Pancreas (tissue), 10 donors: ENCODE data around the gene MCRIP2. TPM values are rescaled to one million over a fixed set of nuclear protein-coding genes. Genes with fewer than 3 reads are reported as not detected.

Source experiments
- ATAC-seq, 4 donors: fragments of 200-7000 bp; cut with Tn5 transposase; one replicate each; pipeline versions ENCODE4 v1.8.0 to v1.9.1; 2020; ENCODE audit warnings: mild to moderate bottlenecking in 4 of 4, moderate library complexity in 4 of 4
- DNase-seq, 6 donors: peaks; one replicate each; pipeline ENCODE4 v3.0.0-alpha.2; 2020
- FAIRE-seq: peaks from 2 replicates; lab custom pipeline; 2012; peaks lifted over from hg19 to GRCh38; lab: Jason Lieb, UNC
- H3K27ac ChIP-seq, 4 donors: fragments of 200-600 bp; sonication (generic); 1 replicate in 3 of 4; 2 replicates in 1 of 4; pipeline versions ENCODE4 v1.5.0 to v1.8.0; 2020
- H3K27me3 ChIP-seq, 4 donors: fragments of 200-600 bp; one replicate each; pipeline ENCODE4 v1.8.0; 2021
- H3K36me3 ChIP-seq, 3 donors: fragments of 200-600 bp; sonication (generic) in 1 of 3; one replicate each; pipeline versions ENCODE4 v1.5.0 to v1.8.0; 2020 to 2021
- H3K4me1 ChIP-seq, 3 donors: fragments of 200-600 bp; one replicate each; pipeline ENCODE4 v1.8.0; 2021
- H3K4me3 ChIP-seq, 4 donors: fragments of 200-600 bp; sonication (generic) in 2 of 4; one replicate each; pipeline versions ENCODE4 v1.5.0 to v1.8.0; 2020 to 2021
- H3K9me3 ChIP-seq, 4 donors: fragments of 200-600 bp; one replicate each; pipeline ENCODE4 v1.8.0; 2021
- WGBS, 2 donors: extraction: QIAGEN DNeasy Blood & Tissue Kit; methylation state at CpG; one replicate each; pipeline ENCODE4 v1.1.7; 2013; 5-methylcytosine and 5-hydroxymethylcytosine counted together
- intact Hi-C, 3 donors: fragments of 100-400 bp; cut with DNase I; formaldehyde crosslinking; loops; one replicate each; pipeline versions ENCODE4 v1.11.1 to v1.14.2; 2022
- polyA plus RNA-seq, 2 donors: library from polyadenylated mRNA; stranded (reverse); fragments of 200-250 nt; gene quantifications; one replicate each; pipeline ENCODE4 v1.2.3, GENCODE V29; 2013
- total RNA-seq, 6 donors: library from RNA; stranded (reverse); fragmentation: NEBNext Ultra II Directional in 4 of 6; extraction: Animal tissue kit (Norgen Biotek cat#: 25700) in 4 of 6; gene quantifications; one replicate each; pipeline versions ENCODE4 v1.2.1 to v1.2.4, GENCODE V29; 2021 to 2023
- TF ChIP-seq, protein P1 (sequence below), 4 donors: fragments of 200-600 bp; sonication (generic) in 3 of 4; IDR thresholded peaks; one replicate each; pipeline versions ENCODE4 v1.5.0 to v1.8.0; 2021; ENCODE audit warnings: antibody characterized with exemption in 4 of 4
- donor health status: healthy with polysubstance abuse.
- donor health status: DM: no; HTN: no; CAD: no; lungs with moderate emphysema.
- donor health status: DM: no; HTN: no; CAD: no.
- donor health status: control.
- donor health status: control.
- donor health status: Bipolar disorder and iron deficiency.
- donor health status: DM: yes; HTN: yes; CAD: no.
- donor health status: DM: no; HTN: no; CAD: no.
- donor health status: DM: no; HTN: no; CAD: no.
- donor health status: DM: yes; HTN: yes; CAD: no.

The MCRIP2 gene
- total and polyA plus RNA-seq, 8 donors: 19.0 to 89.3 (median 27.7) TPM

- intact Hi-C loops: no loop called here
- Histone ChIP-seq H3K27ac (no peak overlapping the region), H3K36me3 (peaks cover 6 to 35% (median 32%) of the 10 kb centered on the region in 3 donors), H3K9me3 (no peaks in the 10 kb centered on the region), H3K4me3 (no peak overlapping the region), H3K27me3 (no peaks in the 10 kb centered on the region), H3K4me1 (peaks cover 0 to 5% (median 5%) of the 10 kb centered on the region in 3 donors)
- DNase-seq (peak in 1 of 6 donors; percentile 80), FAIRE-seq (no peak), ATAC-seq (no peak)
- 95 to 97% methylated on average over 21 of the region's 21 CpGs for WGBS, 2 donors
- TF ChIP-seq, protein P1, sequence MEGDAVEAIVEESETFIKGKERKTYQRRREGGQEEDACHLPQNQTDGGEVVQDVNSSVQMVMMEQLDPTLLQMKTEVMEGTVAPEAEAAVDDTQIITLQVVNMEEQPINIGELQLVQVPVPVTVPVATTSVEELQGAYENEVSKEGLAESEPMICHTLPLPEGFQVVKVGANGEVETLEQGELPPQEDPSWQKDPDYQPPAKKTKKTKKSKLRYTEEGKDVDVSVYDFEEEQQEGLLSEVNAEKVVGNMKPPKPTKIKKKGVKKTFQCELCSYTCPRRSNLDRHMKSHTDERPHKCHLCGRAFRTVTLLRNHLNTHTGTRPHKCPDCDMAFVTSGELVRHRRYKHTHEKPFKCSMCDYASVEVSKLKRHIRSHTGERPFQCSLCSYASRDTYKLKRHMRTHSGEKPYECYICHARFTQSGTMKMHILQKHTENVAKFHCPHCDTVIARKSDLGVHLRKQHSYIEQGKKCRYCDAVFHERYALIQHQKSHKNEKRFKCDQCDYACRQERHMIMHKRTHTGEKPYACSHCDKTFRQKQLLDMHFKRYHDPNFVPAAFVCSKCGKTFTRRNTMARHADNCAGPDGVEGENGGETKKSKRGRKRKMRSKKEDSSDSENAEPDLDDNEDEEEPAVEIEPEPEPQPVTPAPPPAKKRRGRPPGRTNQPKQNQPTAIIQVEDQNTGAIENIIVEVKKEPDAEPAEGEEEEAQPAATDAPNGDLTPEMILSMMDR (IDR thresholded peaks at IDR 0.05): no peak
Observed at GRCh38 chr16:672851-673250, 31.2 kb downstream of the MCRIP2 start.

DNA sequence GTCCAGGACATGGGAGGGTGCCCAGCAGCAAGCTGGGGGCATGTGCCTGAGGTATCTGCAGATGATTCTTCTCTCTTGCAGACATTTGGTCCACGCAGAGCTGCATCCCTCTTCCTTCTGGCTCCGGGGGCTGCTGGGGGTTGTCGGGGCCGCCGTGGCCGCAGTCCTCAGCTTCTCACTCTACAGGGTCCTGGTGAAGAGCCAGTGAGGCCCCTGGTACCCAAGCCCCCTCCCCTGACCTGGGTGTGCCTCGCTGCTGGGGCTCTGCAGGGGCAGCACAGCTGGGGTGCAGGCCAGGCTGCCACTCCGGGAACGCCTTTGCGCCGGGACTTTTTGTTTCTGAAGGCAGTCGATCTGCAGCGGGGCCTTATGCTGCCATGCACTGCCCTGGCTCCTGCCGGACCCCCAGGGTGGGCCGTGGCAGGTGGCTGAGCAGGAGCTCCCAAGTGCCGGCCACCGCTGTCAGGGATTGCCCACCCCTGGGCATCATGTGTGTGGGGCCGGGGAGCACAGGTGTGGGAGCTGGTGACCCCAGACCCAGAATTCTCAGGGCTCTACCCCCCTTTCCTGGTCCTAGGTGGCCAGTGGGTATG, 31.9 kb downstream of the MCRIP2 start:
- Histone ChIP-seq H3K27me3 (no peaks in the 10 kb centered on the region), H3K4me1 (peaks cover 0 to 5% (median 5%) of the 10 kb centered on the region in 3 donors), H3K27ac (no peak overlapping the region), H3K4me3 (no peak overlapping the region), H3K9me3 (no peaks in the 10 kb centered on the region), H3K36me3 (peaks cover 6 to 35% (median 32%) of the 10 kb centered on the region in 3 donors)
- TF ChIP-seq, protein P1 (IDR thresholded peaks at IDR 0.05): no peak
- 93 to 95% methylated on average over 17 to 18 of the region's 18 CpGs for WGBS, 2 donors
- DNase-seq (peak in 1 of 6 donors; percentile 73), FAIRE-seq (no peak), ATAC-seq (no peak)
- intact Hi-C loops: no loop called here

DNA sequence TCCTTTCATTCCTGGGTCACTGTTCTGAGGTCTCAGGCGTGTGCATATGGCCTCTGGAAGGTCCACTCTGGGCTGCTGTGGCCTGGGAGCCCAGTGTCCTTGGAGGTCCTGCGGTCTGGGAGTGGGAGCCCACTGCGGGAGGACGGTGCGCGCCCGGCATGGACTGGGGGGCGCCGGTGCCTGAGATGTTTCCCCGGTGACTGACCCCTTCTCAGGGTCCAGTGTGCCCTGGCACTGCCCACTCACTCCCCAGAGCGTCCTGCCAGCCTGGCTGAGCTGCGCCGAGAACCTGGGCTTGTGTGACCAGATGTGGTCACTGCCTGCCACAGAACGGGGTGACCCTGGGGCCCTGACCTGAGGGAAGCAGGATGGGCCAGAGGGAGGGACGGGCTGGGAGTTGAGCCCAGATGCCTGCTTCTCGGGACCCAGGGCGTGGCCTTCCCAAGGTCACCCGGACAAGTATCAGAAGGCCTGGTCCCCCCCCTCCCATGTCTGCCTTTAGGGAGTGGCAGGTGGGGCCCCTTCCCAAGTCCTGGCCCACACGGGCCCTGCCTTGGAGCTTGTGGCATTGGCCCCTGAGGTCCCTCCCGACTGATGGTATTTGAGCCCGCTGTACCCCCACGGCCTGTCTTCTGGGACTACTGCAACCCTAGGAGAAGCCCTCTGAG, 32.7 kb downstream of the MCRIP2 start:
- H3K27ac ChIP-seq: no peak overlapping the region
- WGBS, 2 donors: 65 to 67% methylated on average over 21 to 22 of the region's 22 CpGs
- no peak overlapping the region for H3K4me3 ChIP-seq
- TF ChIP-seq, protein P1 (IDR thresholded peaks at IDR 0.05): no peak
- DNase-seq: peak in 2 of 6 donors; percentile 32 to 79
- ATAC-seq: peak in 1 of 4 donors; percentile 5
- no peak for FAIRE-seq
- no peaks in the 10 kb centered on the region for H3K9me3 ChIP-seq
- intact Hi-C loops: no loop called here
- H3K36me3 ChIP-seq: peaks cover 6 to 35% (median 32%) of the 10 kb centered on the region in 3 donors
- no peaks in the 10 kb centered on the region for H3K27me3 ChIP-seq
- no peaks in the 10 kb centered on the region for H3K4me1 ChIP-seq

GRCh38 chr16:674968-675883, 33.6 kb downstream of the MCRIP2 start, which contains the start of gene RHBDL1:
Gene RHBDL1 (plus strand): TSS chr16:675671. CDS start chr16:675791, 120 bp downstream.
- peak in 3 of 6 donors; percentile 53 to 87 (median 76) for DNase-seq
- no peaks in the 10 kb centered on the region for H3K4me1 ChIP-seq
- H3K4me3 ChIP-seq: peak within 1 kb of the TSS in 2 of 4 donors; percentile 30 to 35

More at GRCh38 chr16:674968-675883, 33.6 kb downstream of the MCRIP2 start, which contains the start of gene RHBDL1:
- Histone ChIP-seq H3K36me3 (peaks cover 0 to 28% (median 27%) of the 10 kb centered on the region in 3 donors), H3K9me3 (no peaks in the 10 kb centered on the region), H3K27ac (no peak within 1 kb of the TSS), H3K27me3 (no peaks in the 10 kb centered on the region)
- FAIRE-seq (no peak), ATAC-seq (no peak)
- TF ChIP-seq, protein P1 (IDR thresholded peaks at IDR 0.05): no peak
- intact Hi-C loops: no loop called here
- WGBS, 2 donors: 9 to 16% methylated on average over 31 to 73 of the region's 73 CpGs
